ENCODE measurements around the gene FAM120B. TPM values are rescaled to one million over a fixed set of nuclear protein-coding genes. Genes with fewer than 3 reads are reported as not detected.

The FAM120B gene
- total and polyA plus RNA-seq, 5 experiments from 2014 or later, result 16.4 to 52.4 (median 34.7) TPM

DNA sequence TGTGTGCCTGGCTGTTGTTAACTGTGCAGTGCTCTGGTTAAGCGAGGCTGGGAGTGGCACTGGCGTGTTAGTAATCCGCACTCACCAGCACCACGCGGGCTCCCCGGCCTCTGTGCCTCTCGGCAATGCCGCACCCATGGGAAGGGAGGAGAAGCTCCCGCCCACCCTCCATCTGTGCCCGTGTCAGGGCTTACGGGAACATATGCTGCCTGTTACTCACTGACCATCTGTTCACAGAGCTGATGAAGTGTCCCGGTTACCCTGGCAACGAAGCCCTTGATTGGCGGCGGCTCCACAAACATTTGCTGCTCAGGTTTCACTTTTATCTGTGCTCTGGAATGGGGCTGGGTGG is 131.8 kb downstream of the FAM120B start:
- H3K36me3 Mint-ChIP-seq, result peaks cover 2 to 17% (median 11%) of the 10 kb centered on the region in 3 donors
- DNase-seq (no peak), ATAC-seq (peak; percentile 53 to 59)
- H3K9me3 Mint-ChIP-seq, result peaks cover 2 to 17% (median 11%) of the 10 kb centered on the region in 9 donors
- POLR2A ChIA-PET, result interaction anchor here (0.6 kb wide), 1 partner anchor 349 kb away, joined by 4 read pairs; no protein-coding TSS in a partner anchor
- peak overlapping the region in 9 of 10 donors; percentile 14 to 61 (median 38) for H3K4me3 Mint-ChIP-seq
- peak overlapping the region in 1 of 10 donors; percentile 36 for H3K27ac Mint-ChIP-seq
- H3K4me1 Mint-ChIP-seq, result peaks cover 0 to 10% (median 3%) of the 10 kb centered on the region in 4 donors
- peaks cover 4 to 16% (median 6%) of the 10 kb centered on the region in 5 donors for H3K27me3 Mint-ChIP-seq

DNA sequence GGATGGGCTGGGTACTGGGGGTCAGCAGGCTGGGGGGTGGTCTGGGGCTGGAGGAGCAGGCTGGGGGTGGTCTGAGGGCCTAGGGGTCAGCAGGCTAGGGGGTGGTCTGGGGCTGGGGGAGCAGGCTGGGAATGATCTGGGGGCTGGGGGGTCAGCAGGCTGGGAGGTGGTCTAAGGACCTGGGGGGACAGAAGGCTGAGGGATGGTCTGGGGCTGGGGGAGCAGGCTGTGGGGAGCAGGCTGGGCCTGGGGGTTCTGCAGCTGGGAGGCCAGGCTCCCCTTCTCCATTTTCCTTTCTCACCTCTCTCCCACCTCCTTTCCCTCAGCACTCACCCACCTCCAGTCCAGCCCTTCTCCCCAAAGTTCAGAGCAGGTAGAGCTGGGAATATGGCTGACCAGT is 132.3 kb downstream of the FAM120B start:
- peaks cover 0 to 13% (median 3%) of the 10 kb centered on the region in 4 donors for H3K4me1 Mint-ChIP-seq
- peaks cover 4 to 16% (median 6%) of the 10 kb centered on the region in 5 donors for H3K27me3 Mint-ChIP-seq
- H3K9me3 Mint-ChIP-seq, result peaks cover 2 to 17% (median 11%) of the 10 kb centered on the region in 9 donors
- H3K27ac Mint-ChIP-seq, result no peak overlapping the region
- POLR2A ChIA-PET, result interaction anchor here (0.6 kb wide), 1 partner anchor 350 kb away, joined by 4 read pairs; no protein-coding TSS in a partner anchor
- DNase-seq (no peak), ATAC-seq (no peak)
- peak overlapping the region in 4 of 10 donors; percentile 28 to 45 (median 40) for H3K4me3 Mint-ChIP-seq
- H3K36me3 Mint-ChIP-seq, result peaks cover 2 to 17% (median 11%) of the 10 kb centered on the region in 3 donors

DNA sequence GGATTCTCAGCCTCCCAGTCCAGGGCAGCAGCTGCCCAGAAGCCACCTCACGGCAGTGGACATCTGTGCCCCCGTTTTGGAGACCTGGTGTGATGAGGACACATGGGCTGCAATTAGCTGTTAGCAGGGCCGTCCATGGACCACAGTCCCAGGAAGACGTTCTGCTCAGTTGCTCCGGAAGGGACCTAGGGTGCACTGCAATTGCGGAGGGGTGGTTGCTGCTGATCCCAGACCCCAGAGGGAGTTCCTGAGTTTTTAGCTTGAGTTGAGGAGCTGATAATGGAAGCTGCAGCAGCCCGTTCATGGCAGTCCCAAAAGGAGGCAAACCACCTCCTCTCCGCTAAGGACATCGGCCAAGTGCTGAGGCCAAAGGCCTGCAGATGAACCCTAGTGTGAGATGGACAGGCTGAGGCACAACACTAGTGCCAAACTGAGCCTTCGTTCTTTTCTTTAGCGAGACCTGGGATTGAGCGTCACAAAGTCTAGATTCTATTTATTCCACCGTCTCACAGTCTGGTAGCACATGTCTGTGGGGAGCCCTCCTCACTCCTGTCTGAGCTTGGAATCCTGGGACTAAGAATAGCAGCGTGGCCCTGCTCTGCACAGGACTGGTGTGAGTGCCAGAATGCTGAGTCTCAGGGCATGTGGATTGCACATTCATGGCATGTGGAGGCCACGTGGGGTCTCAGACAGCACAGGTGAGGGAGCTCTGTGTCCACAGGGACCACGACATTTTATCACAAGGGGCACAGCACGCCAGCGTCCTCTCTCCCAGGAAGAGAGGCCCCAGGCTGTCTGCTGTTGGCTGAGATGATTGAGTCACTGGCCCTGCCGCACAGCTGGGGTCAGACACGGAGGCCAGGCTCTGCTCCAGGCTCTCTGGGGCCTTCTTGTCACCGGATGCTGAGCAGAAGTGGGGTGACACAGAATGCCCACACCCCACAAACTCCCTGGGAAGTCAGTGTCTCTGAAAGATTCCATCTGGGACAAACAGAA is 133.1 kb downstream of the FAM120B start:
- POLR2A ChIA-PET, result interaction anchor here (0.8 kb wide), 1 partner anchor 11 kb away, joined by 4 read pairs; no protein-coding TSS in a partner anchor
- DNase-seq (no peak), ATAC-seq (no peak)
- Mint-ChIP-seq H3K27ac (no peak overlapping the region), H3K4me3 (peak overlapping the region in 1 of 10 donors; percentile 38), H3K9me3 (peaks cover 2 to 17% (median 11%) of the 10 kb centered on the region in 9 donors), H3K4me1 (peaks cover 0 to 21% (median 3%) of the 10 kb centered on the region in 4 donors), H3K36me3 (peaks cover 2 to 17% (median 11%) of the 10 kb centered on the region in 3 donors), H3K27me3 (peaks cover 4 to 16% (median 6%) of the 10 kb centered on the region in 5 donors)

DNA sequence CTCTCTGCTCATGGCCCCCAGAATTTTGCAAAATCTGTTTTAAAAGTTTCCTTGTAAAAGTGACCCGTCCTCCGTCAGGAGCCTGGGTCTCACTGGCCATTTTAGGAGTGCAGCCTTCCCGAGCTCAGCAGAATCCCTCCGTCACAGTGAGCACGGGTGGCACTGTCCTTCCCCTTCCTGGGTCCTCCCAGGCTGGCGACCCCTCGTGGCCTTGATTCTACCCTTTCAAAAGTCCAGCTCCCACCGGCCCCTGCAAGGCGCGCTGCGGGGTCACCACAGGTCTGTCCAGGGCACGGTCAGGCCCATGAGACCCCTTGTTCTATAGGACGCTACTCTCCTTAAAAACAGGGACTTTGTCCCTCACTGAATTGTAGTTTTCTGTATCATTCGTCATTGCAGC is 133.9 kb downstream of the FAM120B start:
- no peak for ATAC-seq
- Mint-ChIP-seq H3K36me3 (peaks cover 2 to 16% (median 10%) of the 10 kb centered on the region in 3 donors), H3K4me1 (peaks cover 0 to 23% (median 3%) of the 10 kb centered on the region in 4 donors), H3K27me3 (peaks cover 4 to 16% (median 6%) of the 10 kb centered on the region in 5 donors), H3K9me3 (peaks cover 2 to 17% (median 11%) of the 10 kb centered on the region in 9 donors), H3K4me3 (no peak overlapping the region), H3K27ac (no peak overlapping the region)
- POLR2A ChIA-PET, result no interaction called here
- no peak for DNase-seq

DNA sequence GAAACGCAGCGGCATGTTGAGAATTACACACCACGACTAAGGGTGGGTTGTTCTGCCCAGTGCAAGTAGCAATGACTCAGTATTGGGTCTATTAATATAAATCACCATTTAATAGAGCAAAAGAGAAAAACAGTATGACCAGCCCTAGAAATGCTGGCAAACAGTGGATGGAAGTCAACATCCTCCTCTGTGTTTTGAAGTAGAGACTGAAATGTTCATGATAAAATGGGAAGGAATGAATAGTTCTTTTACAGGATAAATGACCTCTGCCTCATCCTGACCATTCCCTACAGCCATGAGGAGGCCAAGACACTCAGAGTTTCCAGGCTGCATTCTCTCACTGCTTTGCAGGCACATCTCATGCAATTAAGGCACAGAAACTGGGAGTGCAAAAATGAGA is 134.8 kb downstream of the FAM120B start:
- Mint-ChIP-seq H3K27ac (no peak overlapping the region), H3K27me3 (peaks cover 2 to 15% (median 5%) of the 10 kb centered on the region in 5 donors), H3K9me3 (peaks cover 2 to 8% (median 6%) of the 10 kb centered on the region in 9 donors), H3K36me3 (peaks cover 1 to 7% (median 2%) of the 10 kb centered on the region in 3 donors), H3K4me3 (no peak overlapping the region), H3K4me1 (peaks cover 0 to 23% (median 3%) of the 10 kb centered on the region in 4 donors)
- DNase-seq (no peak), ATAC-seq (no peak)
- POLR2A ChIA-PET, result no interaction called here

DNA sequence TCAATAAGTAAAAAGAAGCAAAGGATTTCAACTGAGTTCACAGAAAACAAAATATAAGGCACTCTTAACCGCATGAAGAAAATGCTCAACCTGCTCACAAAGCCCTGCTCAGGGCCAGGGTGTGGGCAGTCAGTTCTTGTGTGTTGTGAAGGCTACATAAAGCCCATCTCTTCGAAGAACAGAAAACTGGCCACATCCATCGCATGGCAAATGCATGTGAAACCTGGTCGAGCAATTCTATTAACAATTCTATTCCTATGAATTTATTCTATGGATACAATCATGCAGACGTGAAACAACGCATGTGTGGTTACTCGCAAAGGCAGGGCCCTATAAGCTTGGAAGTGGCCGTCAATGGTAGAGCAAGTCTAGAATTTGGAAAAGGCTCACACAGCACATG is 136.0 kb downstream of the FAM120B start:
- H3K4me3 Mint-ChIP-seq, result no peak overlapping the region
- no peaks in the 10 kb centered on the region for H3K36me3 Mint-ChIP-seq
- H3K27me3 Mint-ChIP-seq, result peaks cover 3 to 12% (median 4%) of the 10 kb centered on the region in 5 donors
- no peaks in the 10 kb centered on the region for H3K9me3 Mint-ChIP-seq
- H3K4me1 Mint-ChIP-seq, result peaks cover 0 to 20% (median 3%) of the 10 kb centered on the region in 4 donors
- POLR2A ChIA-PET, result no interaction called here
- H3K27ac Mint-ChIP-seq, result no peak overlapping the region
- DNase-seq, result no peak
- ATAC-seq, result no peak

GRCh38 chr6:170443151-170443662 is 136.6 kb downstream of the FAM120B start:
- ATAC-seq (no peak), DNase-seq (no peak)
- no peak overlapping the region for H3K4me3 Mint-ChIP-seq
- peak overlapping the region in 1 of 10 donors; percentile 71 for H3K27ac Mint-ChIP-seq
- peaks cover 0 to 16% (median 1%) of the 10 kb centered on the region in 4 donors for H3K4me1 Mint-ChIP-seq
- no peaks in the 10 kb centered on the region for H3K9me3 Mint-ChIP-seq
- POLR2A ChIA-PET, result no interaction called here
- H3K36me3 Mint-ChIP-seq, result no peaks in the 10 kb centered on the region
- peaks cover 0 to 12% (median 3%) of the 10 kb centered on the region in 5 donors for H3K27me3 Mint-ChIP-seq

DNA sequence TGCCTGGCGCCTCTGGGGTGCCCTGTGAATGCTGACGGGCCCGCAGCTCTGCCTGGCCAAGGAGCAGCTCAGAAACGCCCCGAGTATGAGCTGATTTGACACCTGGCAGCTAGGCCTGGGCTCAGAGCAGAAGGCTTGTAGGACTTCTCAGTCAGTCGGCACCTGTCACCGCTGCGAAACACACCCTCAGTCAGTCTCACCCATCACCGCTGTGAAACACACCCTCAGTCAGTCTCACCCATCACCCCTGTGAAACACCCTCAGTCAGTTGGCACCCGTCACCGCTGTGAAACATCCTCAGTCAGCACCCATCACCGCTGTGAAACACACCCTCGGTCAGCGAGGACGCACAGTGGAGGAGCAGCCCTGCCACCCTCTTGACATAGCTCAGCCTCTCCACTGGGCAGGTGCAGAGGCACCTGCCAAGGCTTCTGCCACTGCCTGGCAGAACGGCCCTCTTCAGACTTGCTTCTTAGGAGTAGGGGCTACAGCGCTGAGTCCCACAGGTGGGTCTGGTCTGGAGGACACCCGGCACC is 137.6 kb downstream of the FAM120B start:
- peak overlapping the region in 1 of 10 donors; percentile 51 for H3K27ac Mint-ChIP-seq
- H3K36me3 Mint-ChIP-seq, result no peaks in the 10 kb centered on the region
- no peak overlapping the region for H3K4me3 Mint-ChIP-seq
- no peaks in the 10 kb centered on the region for H3K9me3 Mint-ChIP-seq
- DNase-seq, result no peak
- ATAC-seq, result no peak
- peaks cover 0 to 12% (median 0%) of the 10 kb centered on the region in 4 donors for H3K4me1 Mint-ChIP-seq
- H3K27me3 Mint-ChIP-seq, result peaks cover 0 to 12% (median 4%) of the 10 kb centered on the region in 5 donors
- POLR2A ChIA-PET, result no interaction called here

- Mint-ChIP-seq H3K27me3 (peaks cover 0 to 12% (median 2%) of the 10 kb centered on the region in 5 donors), H3K9me3 (no peaks in the 10 kb centered on the region), H3K4me1 (peaks cover 0 to 12% (median 0%) of the 10 kb centered on the region in 4 donors), H3K4me3 (no peak overlapping the region), H3K36me3 (no peaks in the 10 kb centered on the region), H3K27ac (peak overlapping the region in 1 of 10 donors; percentile 3)
- POLR2A ChIA-PET, result no interaction called here
- no peak for DNase-seq
- ATAC-seq, result no peak
These were observed 138.3 kb downstream of the FAM120B start for GRCh38 chr6:170444811-170445211.

DNA sequence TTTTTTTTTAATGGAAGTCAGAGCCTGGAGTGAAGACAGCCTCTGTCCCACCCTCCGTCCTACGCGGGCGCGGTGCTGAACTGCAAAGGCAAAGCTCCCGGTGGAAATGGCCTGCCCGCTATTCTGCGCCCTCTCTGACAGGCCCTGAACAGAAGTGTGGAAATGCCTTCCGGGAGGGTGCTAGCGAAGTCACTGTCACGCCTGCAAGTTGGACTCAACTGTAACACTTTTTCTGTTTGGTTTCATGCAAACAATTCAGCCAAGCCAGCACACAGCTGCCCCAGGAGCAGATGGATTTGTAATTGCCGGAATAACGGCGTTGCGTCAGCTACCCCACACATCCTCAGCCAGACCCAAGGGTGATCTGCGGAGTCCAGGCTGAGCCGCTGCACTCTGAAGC is 138.9 kb downstream of the FAM120B start:
- Mint-ChIP-seq H3K27ac (no peak overlapping the region), H3K4me3 (no peak overlapping the region), H3K36me3 (no peaks in the 10 kb centered on the region), H3K9me3 (no peaks in the 10 kb centered on the region), H3K4me1 (peaks cover 0 to 12% (median 0%) of the 10 kb centered on the region in 4 donors), H3K27me3 (peaks cover 0 to 12% (median 3%) of the 10 kb centered on the region in 5 donors)
- DNase-seq (no peak), ATAC-seq (no peak)
- POLR2A ChIA-PET, result no interaction called here

DNA sequence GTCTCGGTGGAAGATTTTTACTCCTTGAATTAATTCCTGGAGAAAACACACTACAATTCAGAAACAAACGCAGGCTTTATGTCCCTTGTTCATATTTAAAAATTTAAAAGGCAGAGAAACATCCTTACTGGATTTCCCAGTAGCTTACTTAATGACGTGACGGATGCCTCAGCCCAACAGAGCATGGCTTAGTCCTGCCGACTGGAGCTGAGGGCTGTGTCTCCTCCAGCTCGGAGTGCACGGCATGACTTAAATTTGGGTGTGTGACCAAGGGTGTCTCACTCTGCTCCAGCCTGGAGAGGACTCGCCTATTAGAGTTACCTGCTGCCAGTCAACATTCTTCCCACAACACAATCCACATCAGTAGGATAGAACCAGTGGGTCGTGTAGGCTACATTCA is 139.4 kb downstream of the FAM120B start:
- DNase-seq (no peak), ATAC-seq (no peak)
- Mint-ChIP-seq H3K9me3 (no peaks in the 10 kb centered on the region), H3K27me3 (peaks cover 0 to 12% (median 3%) of the 10 kb centered on the region in 5 donors), H3K36me3 (no peaks in the 10 kb centered on the region), H3K4me3 (no peak overlapping the region), H3K27ac (no peak overlapping the region), H3K4me1 (peaks cover 0 to 12% (median 0%) of the 10 kb centered on the region in 4 donors)
- POLR2A ChIA-PET, result no interaction called here

GRCh38 chr6:170446841-170447560 is 140.4 kb downstream of the FAM120B start:
- H3K4me1 Mint-ChIP-seq, result peaks cover 0 to 12% (median 0%) of the 10 kb centered on the region in 4 donors
- H3K27ac Mint-ChIP-seq, result no peak overlapping the region
- POLR2A ChIA-PET, result no interaction called here
- H3K9me3 Mint-ChIP-seq, result no peaks in the 10 kb centered on the region
- peaks cover 0 to 12% (median 3%) of the 10 kb centered on the region in 5 donors for H3K27me3 Mint-ChIP-seq
- DNase-seq, result no peak
- H3K4me3 Mint-ChIP-seq, result no peak overlapping the region
- no peaks in the 10 kb centered on the region for H3K36me3 Mint-ChIP-seq
- no peak for ATAC-seq

All from naive thymus-derived CD8-positive, alpha-beta T cell (primary cell).